ENCODE results near the gene GPHN.
A peak's percentile ranks its signal among the peaks of the same experiment; 100 is the strongest.
"Not testable (repeated sequence)": the region's sequence is repeated elsewhere in the genome, so short reads cannot be mapped to it uniquely, and the experiment has no call there.

Gene GPHN

GRCh38 chr14:66495218-66496098 is 12.5 kb upstream of the GPHN start:
- H3K4me3 ChIP-seq: no peak overlapping the region
- H3K27me3 ChIP-seq: no peaks in the 10 kb centered on the region
- peak in 1 of 2 donors; percentile 32 for DNase-seq
- H3K27ac ChIP-seq: no peak overlapping the region
- H3K36me3 ChIP-seq: no peaks in the 10 kb centered on the region
- H3K9me3 ChIP-seq: no peaks in the 10 kb centered on the region
- TF ChIP-seq CTCF (IDR thresholded peaks at IDR 0.05): peak; percentile 69 to 71
- no peaks in the 10 kb centered on the region for H3K4me1 ChIP-seq
- intact Hi-C loops (cut with DNase I; ENCODE audit: low total_unique reads): no loop called here

GRCh38 chr14:66496188-66496807 is 11.6 kb upstream of the GPHN start:
- no peak for DNase-seq
- Histone ChIP-seq H3K9me3 (no peaks in the 10 kb centered on the region), H3K4me3 (no peak overlapping the region), H3K4me1 (no peaks in the 10 kb centered on the region), H3K36me3 (no peaks in the 10 kb centered on the region), H3K27ac (no peak overlapping the region), H3K27me3 (no peaks in the 10 kb centered on the region)
- TF ChIP-seq CTCF (IDR thresholded peaks at IDR 0.05): no peak
- intact Hi-C loops (cut with DNase I; ENCODE audit: low total_unique reads): no loop called here

GRCh38 chr14:66496911-66497310 is 11.0 kb upstream of the GPHN start:
- Histone ChIP-seq H3K27me3 (no peaks in the 10 kb centered on the region), H3K9me3 (no peaks in the 10 kb centered on the region), H3K4me3 (no peak overlapping the region), H3K36me3 (no peaks in the 10 kb centered on the region), H3K27ac (no peak overlapping the region), H3K4me1 (no peaks in the 10 kb centered on the region)
- DNase-seq: no peak
- intact Hi-C loops (cut with DNase I; ENCODE audit: low total_unique reads): no loop called here
- TF ChIP-seq CTCF (IDR thresholded peaks at IDR 0.05): no peak

GRCh38 chr14:66498311-66498710 is 9.6 kb upstream of the GPHN start:
- Histone ChIP-seq H3K9me3 (no peaks in the 10 kb centered on the region), H3K27ac (no peak overlapping the region), H3K4me3 (no peak overlapping the region), H3K4me1 (no peaks in the 10 kb centered on the region), H3K27me3 (no peaks in the 10 kb centered on the region), H3K36me3 (no peaks in the 10 kb centered on the region)
- TF ChIP-seq CTCF (IDR thresholded peaks at IDR 0.05): no peak
- intact Hi-C loops (cut with DNase I; ENCODE audit: low total_unique reads): no loop called here
- DNase-seq: no peak

- DNase-seq: no peak
- TF ChIP-seq CTCF (IDR thresholded peaks at IDR 0.05): no peak
- H3K9me3 ChIP-seq: no peaks in the 10 kb centered on the region
- H3K36me3 ChIP-seq: no peaks in the 10 kb centered on the region
- H3K4me3 ChIP-seq: no peak overlapping the region
- no peak overlapping the region for H3K27ac ChIP-seq
- peaks cover 0 to 4% (median 0%) of the 10 kb centered on the region in 4 donors for H3K4me1 ChIP-seq
- H3K27me3 ChIP-seq: no peaks in the 10 kb centered on the region
- intact Hi-C loops (cut with DNase I; ENCODE audit: low total_unique reads): loop anchor here (10.0 kb wide), 1 partner anchor 743 kb away; the partner anchor contains the start of gene PALS1
These were observed 6.4 kb upstream of the GPHN start for GRCh38 chr14:66501592-66501991.

GRCh38 chr14:66502836-66503235 is 5.1 kb upstream of the GPHN start:
- intact Hi-C loops (cut with DNase I; ENCODE audit: low total_unique reads): loop anchor here (10.0 kb wide), 1 partner anchor 742 kb away; the partner anchor contains the start of gene PALS1
- not testable (repeated sequence) for H3K9me3 ChIP-seq, H3K27ac ChIP-seq, H3K4me3 ChIP-seq, DNase-seq, H3K4me1 ChIP-seq, H3K27me3 ChIP-seq, H3K36me3 ChIP-seq
